Ishikawa (cell line): ENCODE results near the gene CSNK2B.

Experiments
- CEBPB ChIP-seq: IDR thresholded peaks from 2 replicates; pipeline ENCODE4 v1.6.1; 2012
- CREB1 ChIP-seq: IDR thresholded peaks from 2 replicates; pipeline ENCODE4 v1.6.1; 2012; ENCODE audit warnings: low read depth
- EGR1 ChIP-seq: IDR thresholded peaks from 2 replicates; pipeline ENCODE4 v1.6.1; 2012
- EP300 ChIP-seq: IDR thresholded peaks from 2 replicates; pipeline ENCODE4 v1.6.1; 2012; ENCODE audit warnings: borderline replicate concordance
- FOXM1 ChIP-seq: IDR thresholded peaks from 2 replicates; pipeline ENCODE4 v1.6.1; 2012; ENCODE audit warnings: low read depth, borderline replicate concordance
- MAX ChIP-seq: IDR thresholded peaks from 2 replicates; pipeline ENCODE4 v1.6.1; 2012
- NFIC ChIP-seq: IDR thresholded peaks from 2 replicates; pipeline ENCODE4 v1.6.1; 2012
- RAD21 ChIP-seq: IDR thresholded peaks from 2 replicates; pipeline ENCODE4 v1.6.1; 2012; ENCODE audit warnings: low read depth
- REST ChIP-seq: IDR thresholded peaks from 2 replicates; pipeline ENCODE4 v1.6.1; 2012; ENCODE audit warnings: low read depth, mild to moderate bottlenecking
- TAF1 ChIP-seq: IDR thresholded peaks from 2 replicates; pipeline ENCODE4 v1.6.1; 2012; ENCODE audit warnings: low read depth, mild to moderate bottlenecking
- TCF12 ChIP-seq: IDR thresholded peaks from 2 replicates; pipeline ENCODE4 v1.6.1; 2012; ENCODE audit warnings: low read depth
- TEAD4 ChIP-seq: IDR thresholded peaks from 2 replicates; pipeline ENCODE4 v1.6.1; 2012
- USF1 ChIP-seq: IDR thresholded peaks from 2 replicates; pipeline ENCODE4 v1.6.1; 2012
- YY1 ChIP-seq: IDR thresholded peaks from 2 replicates; pipeline ENCODE4 v1.6.1; 2012; ENCODE audit warnings: low read depth
- ZBTB7A ChIP-seq: IDR thresholded peaks from 2 replicates; pipeline ENCODE4 v1.6.1; 2012; ENCODE audit warnings: low read depth

Gene CSNK2B

GRCh38 chr6:31622684-31623091, 43.2 kb upstream of the CSNK2B start:
- no peak for TF ChIP-seq ZBTB7A
- no peak for TF ChIP-seq NFIC
- no peak for TF ChIP-seq TCF12
- TF ChIP-seq REST = no peak
- TF ChIP-seq EGR1 = no peak
- TF ChIP-seq YY1 = no peak
- TF ChIP-seq RAD21 = no peak
- TF ChIP-seq CREB1 = no peak

GRCh38 chr6:31624070-31624469, 41.8 kb upstream of the CSNK2B start:
- TF ChIP-seq RAD21 = no peak
- TF ChIP-seq TEAD4 = no peak
- TF ChIP-seq TCF12 = no peak

GRCh38 chr6:31626952-31627351, 38.9 kb upstream of the CSNK2B start:
- no peak for TF ChIP-seq CEBPB

- TF ChIP-seq YY1 (no peak), EP300 (no peak), FOXM1 (no peak), RAD21 (no peak), EGR1 (no peak), REST (no peak), TAF1 (no peak), ZBTB7A (no peak), TCF12 (no peak), TEAD4 (no peak)
Observed at GRCh38 chr6:31627690-31628287, 38.1 kb upstream of the CSNK2B start.

GRCh38 chr6:31629014-31629413, 36.9 kb upstream of the CSNK2B start:
- TF ChIP-seq TEAD4 (no peak), FOXM1 (no peak), NFIC (no peak), CREB1 (no peak), EP300 (no peak), REST (no peak), TCF12 (no peak), YY1 (no peak), EGR1 (no peak), USF1 (no peak), RAD21 (no peak), TAF1 (no peak), ZBTB7A (no peak), CEBPB (no peak), MAX (no peak)
